ENCODE results near the gene ADAMTS12. TPM values are rescaled to one million over a fixed set of nuclear protein-coding genes. Genes with fewer than 3 reads are reported as not detected.

ADAMTS12 gene
- total and polyA plus RNA-seq, 9 of the 15 experiments (the other 6 are each of a cell fraction or from before 2014, with no cell fraction given), result 0.11 TPM; not detected in 8

- intact Hi-C loops (cut with micrococcal nuclease) (no loop called here), in situ Hi-C loops (cut with MboI) (no loop called here)
- Histone ChIP-seq H3K27me3 (ENCODE audit: control insufficient read depth in 2 of 2, insufficient read depth in 2 of 2, low read length in 2 of 2) (peaks cover 3 to 15% of the 10 kb centered on the region in 2 experiments; a peak in 3 of 5 replicates), H3K36me3 (ENCODE audit: control insufficient read depth, insufficient read depth, low read length) (no peaks in the 10 kb centered on the region), H3K9me1 (ENCODE audit: control insufficient read depth, insufficient read depth, low read length) (no peaks in the 10 kb centered on the region), H3K9me3 (replicated peaks; ENCODE audit: control insufficient read depth, insufficient read depth, low read depth, low read length) (no peaks in the 10 kb centered on the region), H3K4me3 (no peak overlapping the region), H3K9ac (ENCODE audit: insufficient read depth in 1 of 2, low read depth in 2 of 2, low read length in 2 of 2) (no peak overlapping the region), H3K4me2 (ENCODE audit: insufficient read depth, low read length) (no peak overlapping the region), H3K4me1 (replicated peaks in 1 of 2; ENCODE audit: control insufficient read depth in 2 of 2, insufficient read depth in 2 of 2, low read length in 2 of 2) (no peaks in the 10 kb centered on the region), H3K79me2 (ENCODE audit: control insufficient read depth, insufficient read depth, low read length) (no peaks in the 10 kb centered on the region), H4K20me1 (replicated peaks; ENCODE audit: control insufficient read depth, insufficient read depth, low read length) (no peaks in the 10 kb centered on the region; the same call in 1 of the 2 replicates), H2AFZ (ENCODE audit: low read depth, low read length) (no peak overlapping the region), H3K27ac (ENCODE audit: extremely low read depth, low read depth, low read length) (no peak overlapping the region)
- BruUV-seq (replicated peaks), result no TSS peak
- no peak for ATAC-seq
- DNase-seq (ENCODE audit: extremely low read depth in 1 of 4, low spot score in 3 of 4), result no peak
- FAIRE-seq, result no peak
- POLR2A ChIA-PET, result interaction anchor here (1.3 kb wide), 1 partner anchor 14 kb away, joined by 3 read pairs; no protein-coding TSS in a partner anchor
- 1% methylated on average over 19 of the region's 19 CpGs for WGBS (ENCODE audit: insufficient coverage, low coverage, missing lambda C conversion rate)
- no peak for TF ChIP-seq BCL6 (CRISPR knock-in tag; IDR thresholded peaks at IDR 0.05)
- no peak for TF ChIP-seq CEBPG (CRISPR knock-in tag; IDR thresholded peaks at IDR 0.05)
- TF ChIP-seq CEBPG (tag; conservative IDR thresholded peaks at IDR 0.05 in 1 of 2, IDR thresholded peaks at IDR 0.05 in 1 of 2), result peak in 1 of 2 experiments; percentile 28; a peak in 2 of 4 replicates
- no peak for TF ChIP-seq WHSC1 (IDR thresholded peaks at IDR 0.05; ENCODE audit: low read length)
- peak; percentile 83 for TF ChIP-seq CEBPB (tag; IDR thresholded peaks at IDR 0.05)
- TF ChIP-seq GTF2B (IDR thresholded peaks at IDR 0.05; ENCODE audit: extremely low read depth, insufficient read length), result no peak
- CTCF ChIA-PET (ENCODE audit: low intra/inter-chr PET ratio), result no interaction called here
Observed at GRCh38 chr5:33793836-33794549, 97.8 kb downstream of the ADAMTS12 start.
